ENCODE data around the gene ACP4.

Gene ACP4

GRCh38 chr19:50785329-50785728 lies 4.9 kb upstream of the ACP4 start:
- no peak overlapping the region for H3K27ac ChIP-seq
- TF ChIP-seq ZFX (IDR thresholded peaks at IDR 0.05) (no peak), CTCF (conservative IDR thresholded peaks at IDR 0.05) (no peak)

- H3K27ac ChIP-seq, result no peak overlapping the region
- TF ChIP-seq ZFX (IDR thresholded peaks at IDR 0.05) (no peak), CTCF (conservative IDR thresholded peaks at IDR 0.05) (no peak)
These were observed 780 bp downstream of the ACP4 start for GRCh38 chr19:50790922-50791467.

- peak overlapping the region; percentile 61 for H3K27ac ChIP-seq
- no peak for TF ChIP-seq CTCF (conservative IDR thresholded peaks at IDR 0.05)
- no peak for TF ChIP-seq ZFX (IDR thresholded peaks at IDR 0.05)
These were observed 1.5 kb downstream of the ACP4 start for GRCh38 chr19:50791594-50792271.

- no peak for TF ChIP-seq CTCF (conservative IDR thresholded peaks at IDR 0.05)
- TF ChIP-seq ZFX (IDR thresholded peaks at IDR 0.05), result no peak
- peak overlapping the region; percentile 61 for H3K27ac ChIP-seq
These were observed 2.3 kb downstream of the ACP4 start for GRCh38 chr19:50792272-50793250.

GRCh38 chr19:50793558-50794065 lies 3.4 kb downstream of the ACP4 start:
- peak overlapping the region; percentile 61 for H3K27ac ChIP-seq
- TF ChIP-seq ZFX (IDR thresholded peaks at IDR 0.05) (no peak), CTCF (conservative IDR thresholded peaks at IDR 0.05) (no peak)

GRCh38 chr19:50794074-50794875 lies 4.1 kb downstream of the ACP4 start:
- H3K27ac ChIP-seq, result peak overlapping the region; percentile 61
- TF ChIP-seq ZFX (IDR thresholded peaks at IDR 0.05) (no peak), CTCF (conservative IDR thresholded peaks at IDR 0.05) (no peak)
